K562 (cell line): ENCODE measurements around the gene TSPOAP1. TPM values are rescaled to one million over a fixed set of nuclear protein-coding genes. Genes with fewer than 3 reads are reported as not detected.

Experiments used
- ATF1 ChIP-seq, 2 experiments: fragments of 450-650 bp in 1 of 2; IDR thresholded peaks; 2 replicates each; pipeline ENCODE4 v1.6.1; 2016; ENCODE audit warnings: missing compliant biosample characterization in 1 of 2, missing genetic modification characterization in 1 of 2
- BCOR ChIP-seq: fragments of 450-650 bp; IDR thresholded peaks from 2 replicates; pipeline ENCODE4 v1.6.1; 2016
- CBX8 ChIP-seq: fragments of 200-600 bp; sonication (generic); IDR thresholded peaks from 2 replicates; pipeline ENCODE4 v1.6.1; 2012; ENCODE audit warnings: borderline replicate concordance, mixed run types, low read depth, mild to moderate bottlenecking, moderate library complexity, mixed read lengths, low read length, control low read depth, inconsistent platforms; ENCODE audit not compliant: poor library complexity, severe bottlenecking; ENCODE audit errors: extremely low read depth
- CREB3 ChIP-seq: fragments of 450-650 bp; conservative IDR thresholded peaks from 2 replicates; pipeline ENCODE4 v1.6.1; 2016; ENCODE audit warnings: missing genetic modification characterization, low read depth, mild to moderate bottlenecking, missing compliant biosample characterization, moderate library complexity
- ETS1 ChIP-seq: conservative IDR thresholded peaks from 2 replicates; pipeline ENCODE4 v1.6.1; 2011; ENCODE audit warnings: low read depth, mild to moderate bottlenecking, low read length; ENCODE audit not compliant: control insufficient read depth
- ETV6 ChIP-seq, 3 experiments: fragments of 150-350 bp in 1 of 3; sonication (generic) in 1 of 3; formaldehyde crosslinking in 1 of 3; IDR thresholded peaks; 2 replicates each; pipeline versions ENCODE4 v1.6.1 to v1.8.0; 2014 to 2022; ENCODE audit warnings: borderline replicate concordance in 2 of 3, low read depth in 2 of 3, antibody characterized with exemption in 1 of 3, low read length in 1 of 3, mild to moderate bottlenecking in 1 of 3, missing genetic modification reagents in 1 of 3
- HDGF ChIP-seq: fragments of 450-650 bp; IDR thresholded peaks from 2 replicates; pipeline ENCODE4 v1.6.1; 2016
- HMG20A ChIP-seq: fragments of 450-650 bp; formaldehyde crosslinking; conservative IDR thresholded peaks from 2 replicates; pipeline ENCODE4 v1.4.0; 2020; ENCODE audit warnings: mild to moderate bottlenecking, mixed read lengths
- NFXL1 ChIP-seq: fragments of 450-650 bp; formaldehyde crosslinking; IDR thresholded peaks from 2 replicates; pipeline ENCODE4 v1.4.0; 2021; ENCODE audit warnings: mild to moderate bottlenecking
- NR2F6 ChIP-seq: fragments of 450-650 bp; formaldehyde crosslinking; IDR thresholded peaks from 2 replicates; pipeline ENCODE4 v1.4.0; 2020; ENCODE audit warnings: mild to moderate bottlenecking
- POLR3A ChIP-seq: IDR thresholded peaks from 2 replicates; pipeline ENCODE4 v1.6.1; 2011; ENCODE audit warnings: borderline replicate concordance, mild to moderate bottlenecking, moderate library complexity; ENCODE audit not compliant: insufficient read length, insufficient read depth; ENCODE audit errors: extremely low read depth
- RFX5 ChIP-seq: IDR thresholded peaks from 2 replicates; pipeline ENCODE4 v1.6.1; 2011; ENCODE audit warnings: low read depth, mild to moderate bottlenecking, improper control_type of control experiment, low read length
- STAT6 ChIP-seq: sonication (generic); formaldehyde crosslinking; IDR thresholded peaks from 2 replicates; pipeline ENCODE4 v1.8.1; 2023; ENCODE audit warnings: mild to moderate bottlenecking, missing genetic modification reagents
- TCF15 ChIP-seq: fragments of 250-450 bp; sonication (Bioruptor Pico); IDR thresholded peaks from 2 replicates; pipeline ENCODE4 v1.8.0; 2022; ENCODE audit warnings: moderate library complexity, mild to moderate bottlenecking, inconsistent platforms
- TEAD1 ChIP-seq, 2 experiments: fragments of 450-650 bp in 1 of 2; sonication (generic) in 1 of 2; formaldehyde crosslinking; IDR thresholded peaks; 2 replicates each; pipeline versions ENCODE4 v1.4.0 to v1.8.0; 2020 to 2022; ENCODE audit warnings: mild to moderate bottlenecking in 2 of 2, missing genetic modification reagents in 1 of 2
- THRB ChIP-seq: fragments of 450-650 bp; formaldehyde crosslinking; conservative IDR thresholded peaks from 2 replicates; pipeline ENCODE4 v1.4.0; 2022; ENCODE audit warnings: mild to moderate bottlenecking, missing genetic modification characterization
- ZFP30 ChIP-seq: fragments of 250-450 bp; sonication (Bioruptor Pico); IDR thresholded peaks from 2 replicates; pipeline ENCODE4 v1.8.0; 2022; ENCODE audit warnings: moderate library complexity, mild to moderate bottlenecking, inconsistent platforms, borderline replicate concordance
- ZKSCAN3 ChIP-seq: fragments of 250-450 bp; sonication (Bioruptor Pico); IDR thresholded peaks from 2 replicates; pipeline ENCODE4 v1.4.0; 2020
- ZNF133 ChIP-seq: fragments of 250-450 bp; sonication (Bioruptor Pico); IDR thresholded peaks from 2 replicates; pipeline ENCODE4 v1.4.0; 2020; ENCODE audit warnings: mild to moderate bottlenecking
- ZNF311 ChIP-seq: fragments of 250-450 bp; sonication (Bioruptor Pico); IDR thresholded peaks from 2 replicates; pipeline ENCODE4 v1.4.0; 2020; ENCODE audit warnings: mild to moderate bottlenecking, moderate library complexity
- polyA plus RNA-seq, 8 experiments: library from polyadenylated mRNA; depleted of rRNA in 4 of 8; stranded (reverse) in 5 of 8; unstranded in 3 of 8; fragments of >200 nt; fragmentation: Nextera tagmentation in 2 of 8; fragmentation: Illumina TruSeq in 1 of 8; extraction: Ambion mirVana in 2 of 8; extraction: Trizol in 1 of 8; gene quantifications; 2 replicates each; pipeline versions ENCODE4 v1.2.1 to v1.2.3, GENCODE V29; 2011 to 2014; ENCODE audit warnings: inconsistent platforms in 1 of 8, missing spikeins in 1 of 8
- total RNA-seq, 7 experiments: library from RNA; depleted of rRNA in 6 of 7; stranded (reverse); fragments of >200 nt in 6 of 7; fragmentation: Illumina TruSeq in 2 of 7; extraction: Trizol in 2 of 7; gene quantifications; 2 replicates each; pipeline versions ENCODE4 v1.2.1 to v1.2.3, GENCODE V29; 2011 to 2021; ENCODE audit warnings: low replicate concordance in 1 of 7

TSPOAP1 gene
- total and polyA plus RNA-seq, 9 of the 15 experiments (the other 6 are each of a cell fraction or from before 2014, with no cell fraction given) = 0.87 to 3.9 (median 1.8) TPM; not detected in 2

GRCh38 chr17:58338454-58338840 lies 9.9 kb upstream of the TSPOAP1 start (continued):
- TF ChIP-seq NR2F6 (CRISPR knock-in tag) = 0 out of 2 replicates have a peak, but pooled peaks have one; percentile 33
- TF ChIP-seq ATF1 (CRISPR knock-in tag; IDR thresholded peaks at IDR 0.05) = no peak
- peak; percentile 80 for TF ChIP-seq ATF1 (tag; IDR thresholded peaks at IDR 0.05)
- no peak for TF ChIP-seq POLR3A
- TF ChIP-seq ETV6 (IDR thresholded peaks at IDR 0.05; ENCODE audit: borderline replicate concordance in 1 of 2, low read depth in 2 of 2, low read length in 1 of 2) = 0 out of 4 replicates have a peak, but pooled peaks of 1 of the 2 experiments have one; percentile 7
- TF ChIP-seq ETV6 (CRISPR knock-in tag; IDR thresholded peaks at IDR 0.05; ENCODE audit: borderline replicate concordance) = no peak
- peak; percentile 75; the same call in 1 of the 2 replicates for TF ChIP-seq THRB
- no peak for TF ChIP-seq CBX8
- TF ChIP-seq RFX5 = no peak
- TF ChIP-seq CREB3 (tag) = peak; percentile 79
- no peak for TF ChIP-seq ZKSCAN3 (CRISPR knock-in tag)
- TF ChIP-seq HMG20A (CRISPR knock-in tag) = 0 out of 2 replicates have a peak, but pooled peaks have one; percentile 23
- TF ChIP-seq ZFP30 (CRISPR knock-in tag) = no peak
- 0 out of 2 replicates have a peak, but pooled peaks have one; percentile 22 for TF ChIP-seq ZNF311 (CRISPR knock-in tag)
- peak; percentile 98 for TF ChIP-seq HDGF
- no peak for TF ChIP-seq ZNF133 (CRISPR knock-in tag)
- TF ChIP-seq BCOR = peak; percentile 100
- TF ChIP-seq STAT6 = peak; percentile 58; the same call in 1 of the 2 replicates
- 0 out of 2 replicates have a peak, but pooled peaks have one; percentile 70 for TF ChIP-seq NFXL1 (CRISPR knock-in tag)
- no peak for TF ChIP-seq TEAD1 (CRISPR knock-in tag; IDR thresholded peaks at IDR 0.05)
- TF ChIP-seq TCF15 (CRISPR knock-in tag) = peak; percentile 78; the same call in 1 of the 2 replicates
- 0 out of 2 replicates have a peak, but pooled peaks have one; percentile 2 for TF ChIP-seq ETS1
